Ishikawa (cell line): ENCODE data around the gene MAG.

ENCODE experiments used
- CEBPB ChIP-seq: IDR thresholded peaks from 2 replicates; pipeline ENCODE4 v1.6.1; 2012
- CREB1 ChIP-seq: IDR thresholded peaks from 2 replicates; pipeline ENCODE4 v1.6.1; 2012; ENCODE audit warnings: low read depth
- EGR1 ChIP-seq: IDR thresholded peaks from 2 replicates; pipeline ENCODE4 v1.6.1; 2012
- EP300 ChIP-seq: IDR thresholded peaks from 2 replicates; pipeline ENCODE4 v1.6.1; 2012; ENCODE audit warnings: borderline replicate concordance
- FOXM1 ChIP-seq: IDR thresholded peaks from 2 replicates; pipeline ENCODE4 v1.6.1; 2012; ENCODE audit warnings: low read depth, borderline replicate concordance
- MAX ChIP-seq: IDR thresholded peaks from 2 replicates; pipeline ENCODE4 v1.6.1; 2012
- NFIC ChIP-seq: IDR thresholded peaks from 2 replicates; pipeline ENCODE4 v1.6.1; 2012
- RAD21 ChIP-seq: IDR thresholded peaks from 2 replicates; pipeline ENCODE4 v1.6.1; 2012; ENCODE audit warnings: low read depth
- REST ChIP-seq: IDR thresholded peaks from 2 replicates; pipeline ENCODE4 v1.6.1; 2012; ENCODE audit warnings: low read depth, mild to moderate bottlenecking
- TAF1 ChIP-seq: IDR thresholded peaks from 2 replicates; pipeline ENCODE4 v1.6.1; 2012; ENCODE audit warnings: low read depth, mild to moderate bottlenecking
- TCF12 ChIP-seq: IDR thresholded peaks from 2 replicates; pipeline ENCODE4 v1.6.1; 2012; ENCODE audit warnings: low read depth
- TEAD4 ChIP-seq: IDR thresholded peaks from 2 replicates; pipeline ENCODE4 v1.6.1; 2012
- USF1 ChIP-seq: IDR thresholded peaks from 2 replicates; pipeline ENCODE4 v1.6.1; 2012
- ZBTB7A ChIP-seq: IDR thresholded peaks from 2 replicates; pipeline ENCODE4 v1.6.1; 2012; ENCODE audit warnings: low read depth

GRCh38 chr19:35348911-35349611 lies 57.1 kb downstream of the MAG start:
- TF ChIP-seq REST = no peak
- TF ChIP-seq RAD21 = no peak
- TF ChIP-seq NFIC = no peak
- no peak for TF ChIP-seq EGR1
- TF ChIP-seq CEBPB = no peak
- no peak for TF ChIP-seq EP300
- no peak for TF ChIP-seq TAF1
- 0 out of 2 replicates have a peak, but pooled peaks have one; percentile 17 for TF ChIP-seq MAX
- no peak for TF ChIP-seq CREB1
- no peak for TF ChIP-seq USF1
- no peak for TF ChIP-seq TEAD4
- TF ChIP-seq ZBTB7A = no peak
- TF ChIP-seq FOXM1 = no peak
- TF ChIP-seq TCF12 = no peak
